ENCODE measurements around the gene AEBP1. TPM values are rescaled to one million over a fixed set of nuclear protein-coding genes. Genes with fewer than 3 reads are reported as not detected.

The AEBP1 gene
- total RNA-seq, 1 experiment from 2014 or later: 15.8 TPM

GRCh38 chr7:44101966-44102845 is 1.9 kb upstream of the AEBP1 start:
- Histone ChIP-seq H3K4me3 (ENCODE audit: insufficient read depth, low read depth, low read length) (no peak overlapping the region), H3K27me3 (ENCODE audit: control insufficient read depth, insufficient read depth, low read length) (peaks cover 10% of the 10 kb centered on the region), H3K36me3 (replicated peaks; ENCODE audit: control insufficient read depth, insufficient read depth, low read length) (no peaks in the 10 kb centered on the region)
- DNase-seq: no peak

DNA sequence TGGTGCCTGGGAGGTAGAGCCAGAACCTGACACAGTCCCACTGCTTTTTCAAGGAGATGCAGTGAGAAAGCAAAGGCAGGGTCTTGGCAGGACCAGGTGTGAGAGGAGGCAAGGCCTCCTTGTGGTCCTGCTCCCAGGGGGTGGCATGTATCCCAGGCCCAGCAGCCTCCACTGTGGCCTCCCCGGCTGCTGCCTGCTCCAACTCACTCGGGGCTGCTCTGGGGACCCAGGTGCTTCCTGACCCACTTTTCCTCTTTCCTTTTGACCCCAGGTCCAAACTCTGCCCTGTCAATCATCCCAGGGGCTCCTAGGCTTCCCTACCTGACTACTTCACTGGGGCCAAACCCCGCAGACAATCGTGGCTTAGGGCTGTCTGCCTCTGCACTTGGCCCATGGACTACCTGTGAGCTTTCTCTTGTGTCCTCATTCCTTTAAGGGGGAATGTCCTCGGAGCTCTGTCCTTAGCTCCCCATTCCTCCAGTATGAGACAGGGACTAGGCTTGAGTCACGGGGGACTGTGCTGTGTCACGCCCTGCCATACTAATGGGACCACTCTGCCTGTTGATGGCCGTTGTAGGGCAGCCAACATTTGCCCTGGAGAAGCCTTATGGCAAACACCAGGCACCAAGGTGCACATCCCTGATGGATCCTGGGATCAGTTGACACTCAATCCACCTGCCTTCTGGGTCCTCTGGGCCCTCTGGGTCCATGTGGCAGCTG is 1.1 kb upstream of the AEBP1 start:
- Histone ChIP-seq H3K36me3 (replicated peaks; ENCODE audit: control insufficient read depth, insufficient read depth, low read length) (no peaks in the 10 kb centered on the region), H3K27me3 (ENCODE audit: control insufficient read depth, insufficient read depth, low read length) (peaks cover 10% of the 10 kb centered on the region), H3K4me3 (ENCODE audit: insufficient read depth, low read depth, low read length) (no peak overlapping the region)
- DNase-seq: no peak

- DNase-seq: no peak
- H3K36me3 ChIP-seq (replicated peaks; ENCODE audit: control insufficient read depth, insufficient read depth, low read length): no peaks in the 10 kb centered on the region
- peaks cover 10% of the 10 kb centered on the region for H3K27me3 ChIP-seq (ENCODE audit: control insufficient read depth, insufficient read depth, low read length)
- peak overlapping the region; percentile 75 for H3K4me3 ChIP-seq (ENCODE audit: insufficient read depth, low read depth, low read length)
Measured at GRCh38 chr7:44103566-44103922, 601 bp upstream of the AEBP1 start.

DNA sequence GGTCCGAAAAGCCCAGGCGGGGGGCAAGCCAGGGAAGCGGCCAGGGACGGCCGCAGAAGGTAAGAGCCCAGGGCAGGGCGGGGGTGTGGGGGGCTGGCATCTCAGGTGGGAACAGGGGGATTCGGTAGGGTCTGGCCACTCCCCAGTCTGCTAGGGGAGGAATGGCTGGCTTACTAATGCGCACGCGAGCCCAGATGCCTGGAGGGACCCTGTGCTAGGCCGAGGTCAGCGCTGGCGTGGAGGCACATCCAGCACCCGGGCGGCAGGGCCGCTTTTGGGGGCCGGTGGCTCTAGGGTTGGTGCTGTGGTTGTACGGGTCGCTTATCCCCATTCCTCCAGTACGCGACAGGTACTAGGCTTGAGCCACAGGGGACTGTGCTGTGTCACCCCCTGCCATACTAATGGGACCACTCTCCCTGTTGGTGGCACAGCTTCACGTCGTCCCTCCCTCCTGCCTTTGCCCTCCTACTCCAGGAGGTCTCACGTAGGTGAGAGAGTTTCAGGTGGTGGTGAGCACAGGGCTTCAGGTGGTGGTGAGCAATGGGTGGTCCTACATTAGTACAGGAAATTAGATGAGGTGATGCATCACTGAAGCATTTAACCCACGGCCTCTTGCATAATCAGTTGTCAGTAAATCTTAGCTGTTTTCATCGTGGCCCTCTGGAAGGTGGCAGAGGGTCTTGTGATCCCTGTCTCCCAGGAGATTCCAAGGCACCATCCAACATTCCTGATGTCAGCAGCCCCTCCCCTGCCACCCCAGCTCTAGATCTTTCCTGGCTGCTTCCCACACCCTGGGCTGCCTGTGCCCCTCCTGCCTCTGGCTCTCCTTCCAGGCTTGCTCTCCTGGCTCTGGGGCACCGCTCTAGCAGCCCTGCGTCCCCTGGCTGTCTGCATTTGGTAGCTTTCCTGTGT is 971 bp downstream of the AEBP1 start:
- Histone ChIP-seq H3K4me3 (ENCODE audit: insufficient read depth, low read depth, low read length) (peak overlapping the region; percentile 75), H3K27me3 (ENCODE audit: control insufficient read depth, insufficient read depth, low read length) (peaks cover 10% of the 10 kb centered on the region), H3K36me3 (replicated peaks; ENCODE audit: control insufficient read depth, insufficient read depth, low read length) (no peaks in the 10 kb centered on the region)
- peak; percentile 91 for DNase-seq

- DNase-seq: no peak
- H3K4me3 ChIP-seq (ENCODE audit: insufficient read depth, low read depth, low read length): no peak overlapping the region
- no peaks in the 10 kb centered on the region; the same call in 1 of the 2 replicates for H3K36me3 ChIP-seq (replicated peaks; ENCODE audit: control insufficient read depth, insufficient read depth, low read length)
- H3K27me3 ChIP-seq (ENCODE audit: control insufficient read depth, insufficient read depth, low read length): peaks cover 10% of the 10 kb centered on the region
Measured at GRCh38 chr7:44105832-44106231, 1.7 kb downstream of the AEBP1 start.

DNA sequence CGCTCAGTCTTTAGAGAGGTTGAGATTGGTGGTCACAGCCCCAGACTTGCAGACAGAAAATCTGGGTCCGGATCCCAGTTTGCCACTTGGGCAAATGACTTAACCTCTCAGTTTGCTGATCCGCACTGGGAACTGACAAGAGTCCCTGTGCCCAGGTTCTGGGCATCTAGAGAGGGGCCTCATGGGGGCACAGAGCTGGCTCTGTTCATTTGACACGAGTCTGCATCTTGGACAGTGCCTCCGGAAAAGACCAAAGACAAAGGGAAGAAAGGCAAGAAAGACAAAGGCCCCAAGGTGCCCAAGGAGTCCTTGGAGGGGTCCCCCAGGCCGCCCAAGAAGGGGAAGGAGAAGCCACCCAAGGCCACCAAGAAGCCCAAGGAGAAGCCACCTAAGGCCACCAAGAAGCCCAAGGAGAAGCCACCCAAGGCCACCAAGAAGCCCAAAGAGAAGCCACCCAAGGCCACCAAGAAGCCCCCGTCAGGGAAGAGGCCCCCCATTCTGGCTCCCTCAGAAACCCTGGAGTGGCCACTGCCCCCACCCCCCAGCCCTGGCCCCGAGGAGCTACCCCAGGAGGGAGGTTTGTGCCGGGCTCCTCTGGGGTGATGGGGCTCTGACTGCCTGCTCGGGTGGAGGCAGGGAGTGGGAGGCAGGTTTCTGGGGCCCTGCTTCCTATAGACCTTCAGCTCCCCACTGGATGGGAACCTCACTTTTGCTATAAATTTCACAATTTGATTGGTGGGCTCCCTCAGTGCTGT is 2.3 kb downstream of the AEBP1 start:
- Histone ChIP-seq H3K27me3 (ENCODE audit: control insufficient read depth, insufficient read depth, low read length) (peaks cover 10% of the 10 kb centered on the region), H3K4me3 (ENCODE audit: insufficient read depth, low read depth, low read length) (no peak overlapping the region), H3K36me3 (replicated peaks; ENCODE audit: control insufficient read depth, insufficient read depth, low read length) (no peaks in the 10 kb centered on the region; the same call in 1 of the 2 replicates)
- no peak for DNase-seq

DNA sequence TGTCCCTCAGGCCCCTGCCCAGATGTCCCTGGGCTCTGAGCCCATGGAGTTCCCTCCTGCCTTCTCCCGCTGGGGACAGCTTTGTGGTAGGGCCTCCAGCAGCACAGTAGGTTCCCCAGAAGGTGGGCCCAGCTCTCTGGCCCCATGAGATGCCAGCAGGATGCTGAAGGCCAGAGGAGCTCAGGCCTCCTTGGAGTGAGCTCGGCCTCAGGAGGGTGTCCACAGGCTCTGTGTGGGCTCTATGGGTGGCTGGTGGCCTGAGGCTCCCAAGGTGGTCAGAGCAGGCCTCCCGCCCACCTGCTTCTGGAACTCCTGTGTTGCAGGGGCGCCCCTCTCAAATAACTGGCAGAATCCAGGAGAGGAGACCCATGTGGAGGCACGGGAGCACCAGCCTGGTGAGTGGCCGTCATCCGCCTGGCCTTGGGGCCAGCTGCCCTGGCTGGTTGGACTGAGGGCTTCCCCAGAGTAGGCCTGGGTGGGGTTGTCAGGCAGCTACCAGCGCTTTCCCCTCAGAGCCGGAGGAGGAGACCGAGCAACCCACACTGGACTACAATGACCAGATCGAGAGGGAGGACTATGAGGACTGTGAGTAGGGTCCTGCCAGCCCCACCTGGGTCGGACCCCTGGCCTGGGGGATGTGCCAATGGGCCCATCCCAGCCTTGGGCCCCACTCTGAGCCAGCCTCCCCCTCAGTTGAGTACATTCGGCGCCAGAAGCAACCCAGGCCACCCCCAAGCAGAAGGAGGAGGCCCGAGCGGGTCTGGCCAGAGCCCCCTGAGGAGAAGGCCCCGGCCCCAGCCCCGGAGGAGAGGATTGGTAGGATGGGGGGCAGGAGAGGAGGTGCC is 3.2 kb downstream of the AEBP1 start:
- no peaks in the 10 kb centered on the region; the same call in 1 of the 2 replicates for H3K36me3 ChIP-seq (replicated peaks; ENCODE audit: control insufficient read depth, insufficient read depth, low read length)
- no peak overlapping the region for H3K4me3 ChIP-seq (ENCODE audit: insufficient read depth, low read depth, low read length)
- H3K27me3 ChIP-seq (ENCODE audit: control insufficient read depth, insufficient read depth, low read length): peaks cover 10% of the 10 kb centered on the region
- DNase-seq: peak; percentile 48

- Histone ChIP-seq H3K27me3 (ENCODE audit: control insufficient read depth, insufficient read depth, low read length) (peaks cover 10% of the 10 kb centered on the region), H3K4me3 (ENCODE audit: insufficient read depth, low read depth, low read length) (no peak overlapping the region), H3K36me3 (replicated peaks; ENCODE audit: control insufficient read depth, insufficient read depth, low read length) (no peaks in the 10 kb centered on the region; the same call in 1 of the 2 replicates)
- peak; percentile 54 for DNase-seq
Measured at GRCh38 chr7:44107961-44108767, 4.0 kb downstream of the AEBP1 start.

DNA sequence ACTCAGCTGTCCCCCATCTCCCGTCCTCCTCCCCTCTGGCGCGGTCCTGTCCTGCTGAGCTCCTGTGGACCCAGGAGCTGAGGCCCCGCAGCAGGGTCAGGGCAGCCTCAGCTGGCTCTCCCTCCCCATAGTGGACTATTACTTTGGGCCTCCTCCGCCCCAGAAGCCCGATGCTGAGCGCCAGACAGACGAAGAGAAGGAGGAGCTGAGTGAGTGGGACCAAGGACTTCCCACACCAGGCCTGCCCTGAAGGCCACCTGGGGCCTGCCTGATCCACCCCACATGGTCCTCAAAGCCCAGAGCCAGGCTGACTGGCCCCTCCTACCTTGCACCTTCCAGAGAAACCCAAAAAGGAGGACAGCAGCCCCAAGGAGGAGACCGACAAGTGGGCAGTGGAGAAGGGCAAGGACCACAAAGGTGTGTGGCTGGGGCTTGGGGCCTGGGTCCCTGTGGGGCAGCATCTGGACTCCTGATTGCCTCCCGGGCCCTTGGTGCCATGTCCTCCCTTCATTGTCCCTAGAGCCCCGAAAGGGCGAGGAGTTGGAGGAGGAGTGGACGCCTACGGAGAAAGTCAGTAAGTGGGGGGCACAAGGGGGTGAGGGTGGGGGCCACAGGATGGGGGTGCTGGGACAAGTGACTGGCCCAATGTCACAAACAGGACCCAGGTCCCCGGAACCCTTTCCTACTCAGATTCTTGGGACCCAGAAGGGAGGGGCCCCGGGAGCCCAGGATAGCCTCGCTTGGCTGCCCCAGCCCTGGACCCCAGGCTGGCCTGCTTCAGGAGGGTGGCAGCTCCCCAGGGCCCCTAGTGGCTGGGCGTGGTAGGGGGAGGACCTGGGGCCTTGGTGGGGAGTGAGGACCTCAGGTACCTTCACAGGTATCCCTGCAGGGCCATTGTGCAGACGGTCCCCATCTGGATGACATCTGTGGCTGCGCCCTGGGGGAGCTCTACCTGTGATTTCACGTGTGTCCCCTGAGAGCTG is 4.9 kb downstream of the AEBP1 start:
- Histone ChIP-seq H3K4me3 (ENCODE audit: insufficient read depth, low read depth, low read length) (no peak overlapping the region), H3K27me3 (ENCODE audit: control insufficient read depth, insufficient read depth, low read length) (peaks cover 7% of the 10 kb centered on the region), H3K36me3 (replicated peaks; ENCODE audit: control insufficient read depth, insufficient read depth, low read length) (peaks cover under 1% of the 10 kb centered on the region; the same call in 1 of the 2 replicates)
- peak; percentile 77 for DNase-seq

- Histone ChIP-seq H3K36me3 (replicated peaks; ENCODE audit: control insufficient read depth, insufficient read depth, low read length) (peaks cover 7% of the 10 kb centered on the region), H3K4me3 (ENCODE audit: insufficient read depth, low read depth, low read length) (no peak overlapping the region), H3K27me3 (ENCODE audit: control insufficient read depth, insufficient read depth, low read length) (peaks cover 3% of the 10 kb centered on the region)
- peak; percentile 50 for DNase-seq
Measured at GRCh38 chr7:44109991-44110390, 5.8 kb downstream of the AEBP1 start.

GRCh38 chr7:44110719-44111635 is 6.8 kb downstream of the AEBP1 start:
- peaks cover 12% of the 10 kb centered on the region for H3K36me3 ChIP-seq (replicated peaks; ENCODE audit: control insufficient read depth, insufficient read depth, low read length)
- H3K4me3 ChIP-seq (ENCODE audit: insufficient read depth, low read depth, low read length): no peak overlapping the region
- peak; percentile 41 for DNase-seq
- no peaks in the 10 kb centered on the region for H3K27me3 ChIP-seq (ENCODE audit: control insufficient read depth, insufficient read depth, low read length)

Measured in H7 (cell line).